ENCODE measurements around the gene ZDHHC16. TPM values are rescaled to one million over a fixed set of nuclear protein-coding genes. Genes with fewer than 3 reads are reported as not detected.

Gene ZDHHC16
- total RNA-seq, 4 donors from 2014 or later, result 1.8 to 31.8 (median 19.0) TPM

- intact Hi-C loops (cut with DNase I; ENCODE audit: low total_unique reads), result loop anchor here (10.0 kb wide), 1 partner anchor 51 kb away; no protein-coding TSS in a partner anchor
- no peak for DNase-seq
- Histone ChIP-seq H3K4me3 (no peak overlapping the region), H3K4me1 (peaks cover 7 to 17% of the 10 kb centered on the region in 2 donors), H3K9me3 (no peaks in the 10 kb centered on the region), H3K27me3 (no peaks in the 10 kb centered on the region), H3K36me3 (no peaks in the 10 kb centered on the region), H3K27ac (no peak overlapping the region)
- no peak for TF ChIP-seq CTCF (IDR thresholded peaks at IDR 0.05)
- TF ChIP-seq POLR2A (IDR thresholded peaks at IDR 0.05), result no peak
Measured at GRCh38 chr10:97494151-97494550, 48.2 kb downstream of the ZDHHC16 start.

GRCh38 chr10:97494863-97495506 is 49.0 kb downstream of the ZDHHC16 start:
- no peak overlapping the region for H3K4me3 ChIP-seq
- no peak overlapping the region for H3K27ac ChIP-seq
- H3K36me3 ChIP-seq, result no peaks in the 10 kb centered on the region
- H3K9me3 ChIP-seq, result no peaks in the 10 kb centered on the region
- H3K27me3 ChIP-seq, result no peaks in the 10 kb centered on the region
- peaks cover 7 to 17% of the 10 kb centered on the region in 2 donors for H3K4me1 ChIP-seq
- intact Hi-C loops (cut with DNase I; ENCODE audit: low total_unique reads), result loop anchor here (10.0 kb wide), 1 partner anchor 50 kb away; no protein-coding TSS in a partner anchor
- no peak for DNase-seq
- TF ChIP-seq POLR2A (IDR thresholded peaks at IDR 0.05) (no peak), CTCF (IDR thresholded peaks at IDR 0.05) (no peak)

- Histone ChIP-seq H3K27me3 (no peaks in the 10 kb centered on the region), H3K4me3 (peak overlapping the region; percentile 79 to 99), H3K9me3 (no peaks in the 10 kb centered on the region), H3K4me1 (peaks cover 7 to 12% of the 10 kb centered on the region in 2 donors), H3K36me3 (no peaks in the 10 kb centered on the region), H3K27ac (peak overlapping the region; percentile 81 to 94)
- peak; percentile 78 to 81 for DNase-seq
- TF ChIP-seq POLR2A (IDR thresholded peaks at IDR 0.05) (no peak), CTCF (IDR thresholded peaks at IDR 0.05) (no peak)
- intact Hi-C loops (cut with DNase I; ENCODE audit: low total_unique reads), result loop anchor here (10.0 kb wide), 1 partner anchor 47 kb away; no protein-coding TSS in a partner anchor
Measured at GRCh38 chr10:97497572-97498075, 51.6 kb downstream of the ZDHHC16 start.

- peak within 1 kb of the TSS; percentile 81 to 94 for H3K27ac ChIP-seq
- DNase-seq, result peak; percentile 100
- no peaks in the 10 kb centered on the region for H3K27me3 ChIP-seq
- no peaks in the 10 kb centered on the region for H3K9me3 ChIP-seq
- no peaks in the 10 kb centered on the region for H3K36me3 ChIP-seq
- peak within 1 kb of the TSS; percentile 81 to 99 for H3K4me3 ChIP-seq
- peaks cover 7 to 12% of the 10 kb centered on the region in 2 donors for H3K4me1 ChIP-seq
- TF ChIP-seq POLR2A (IDR thresholded peaks at IDR 0.05), result peak; percentile 66 to 75
- TF ChIP-seq CTCF (IDR thresholded peaks at IDR 0.05), result peak in 2 of 4 experiments; percentile 1 to 7
- intact Hi-C loops (cut with DNase I; ENCODE audit: low total_unique reads), result loop anchor here (10.0 kb wide), 1 partner anchor 47 kb away; no protein-coding TSS in a partner anchor
Measured at GRCh38 chr10:97498076-97498840, 52.3 kb downstream of the ZDHHC16 start, which contains the start of gene MMS19. MMS19 (minus strand) TSS chr10:97498422; CDS start chr10:97498384, 38 bp downstream.

Data from uterus (tissue), 4 donors.